HEK293 (cell line): ENCODE results near the gene MRLN.
A peak's percentile ranks its signal among the peaks of the same experiment; 100 is the strongest.
"Not testable (repeated sequence)": the region's sequence is repeated elsewhere in the genome, so short reads cannot be mapped to it uniquely, and the experiment has no call there.

Experiments
- CTCF ChIA-PET: fragments of 350-600 bp; formaldehyde crosslinking; extraction: SDS; loops from one replicate; lab custom pipeline; 2021; ENCODE audit warnings: antibody characterized with exemption; lab: Yijun Ruan, JAX
- POLR2A ChIA-PET: fragments of 300-600 bp; formaldehyde crosslinking; extraction: SDS; loops from one replicate; lab custom pipeline; 2020; ENCODE audit warnings: antibody characterized with exemption, inconsistent platforms; lab: Yijun Ruan, JAX
- H3K27ac ChIP-seq: fragments of 200-500 bp; sonication (Bioruptor generic); 2 replicates; pipeline ENCODE4 v1.5.1; 2014; ENCODE audit warnings: low read depth, low read length, control low read depth, inconsistent platforms; ENCODE audit errors: extremely low read depth
- H3K36me3 ChIP-seq, 2 experiments: fragments of 200-500 bp in 1 of 2; sonication (Bioruptor generic) in 1 of 2; 1 replicate in 1 of 2; 2 replicates in 1 of 2; pipeline ENCODE4 v1.5.1; 2014 to 2017; ENCODE audit warnings: inconsistent platforms in 2 of 2, low read length in 2 of 2; ENCODE audit not compliant: control insufficient read depth in 2 of 2, insufficient read depth in 1 of 2
- H3K4me1 ChIP-seq: fragments of 200-500 bp; sonication (Bioruptor generic); 2 replicates; pipeline ENCODE4 v1.5.1; 2014; ENCODE audit warnings: mild to moderate bottlenecking, low read length, inconsistent platforms; ENCODE audit not compliant: control insufficient read depth, insufficient read depth
- H3K4me3 ChIP-seq: 2 replicates; pipeline ENCODE4 v1.5.1; 2011; ENCODE audit warnings: low read depth, mild to moderate bottlenecking, control low read depth, low read length, moderate library complexity
- H3K9me3 ChIP-seq: fragments of 200-500 bp; sonication (Bioruptor generic); 2 replicates; pipeline ENCODE4 v1.5.1; 2014; ENCODE audit warnings: low read depth, low read length, inconsistent platforms; ENCODE audit not compliant: control insufficient read depth, insufficient read depth
- ZBTB17 ChIP-seq: fragments of 450-650 bp; formaldehyde crosslinking; IDR thresholded peaks from 2 replicates; pipeline ENCODE4 v1.5.1; 2016; ENCODE audit warnings: missing biosample characterization, missing genetic modification characterization
- ZEB2 ChIP-seq: fragments of 450-650 bp; formaldehyde crosslinking; IDR thresholded peaks from 2 replicates; pipeline ENCODE4 v1.5.1; 2016; ENCODE audit warnings: missing biosample characterization, missing genetic modification characterization
- ZNF114 ChIP-seq: fragments of 450-650 bp; formaldehyde crosslinking; IDR thresholded peaks from 2 replicates; pipeline ENCODE4 v1.5.0; 2017; ENCODE audit warnings: missing biosample characterization, missing genetic modification characterization
- ZNF133 ChIP-seq: fragments of 450-650 bp; formaldehyde crosslinking; IDR thresholded peaks from 2 replicates; pipeline ENCODE4 v1.5.1; 2016; ENCODE audit warnings: missing biosample characterization, missing genetic modification characterization
- ZNF146 ChIP-seq: fragments of 450-650 bp; formaldehyde crosslinking; IDR thresholded peaks from 2 replicates; pipeline ENCODE4 v1.5.1; 2016; ENCODE audit warnings: missing biosample characterization, missing genetic modification characterization
- ZNF391 ChIP-seq: fragments of 450-650 bp; formaldehyde crosslinking; IDR thresholded peaks from 2 replicates; pipeline ENCODE4 v1.5.1; 2016; ENCODE audit warnings: low read depth, missing biosample characterization, missing genetic modification characterization, borderline replicate concordance
- ZNF404 ChIP-seq: fragments of 450-650 bp; formaldehyde crosslinking; IDR thresholded peaks from 2 replicates; pipeline ENCODE4 v1.5.1; 2017; ENCODE audit warnings: missing biosample characterization, missing genetic modification characterization
- ZNF560 ChIP-seq: fragments of 450-650 bp; formaldehyde crosslinking; IDR thresholded peaks from 2 replicates; pipeline ENCODE4 v1.5.1; 2017; ENCODE audit warnings: missing biosample characterization, missing genetic modification characterization, borderline replicate concordance
- ZNF580 ChIP-seq: fragments of 450-650 bp; formaldehyde crosslinking; IDR thresholded peaks from 2 replicates; pipeline ENCODE4 v1.5.1; 2016; ENCODE audit warnings: missing biosample characterization, missing genetic modification characterization
- ZSCAN18 ChIP-seq: fragments of 450-650 bp; formaldehyde crosslinking; IDR thresholded peaks from 2 replicates; pipeline ENCODE4 v1.5.1; 2016; ENCODE audit warnings: missing biosample characterization, missing genetic modification characterization
- TF ChIP-seq, protein P1 (sequence below): fragments of 450-650 bp; formaldehyde crosslinking; IDR thresholded peaks from 2 replicates; pipeline ENCODE4 v1.5.1; 2017; ENCODE audit warnings: missing biosample characterization, missing genetic modification characterization

The MRLN gene

GRCh38 chr10:59791601-59792000 is 38.3 kb upstream of the MRLN start:
- Histone ChIP-seq H3K4me3 (no peak overlapping the region), H3K9me3 (no peaks in the 10 kb centered on the region), H3K4me1 (no peaks in the 10 kb centered on the region), H3K36me3 (peaks cover 14 to 33% of the 10 kb centered on the region in 2 experiments), H3K27ac (no peak overlapping the region)
- POLR2A ChIA-PET = no interaction called here
- CTCF ChIA-PET = no interaction called here
- TF ChIP-seq ZSCAN18 (tag by site-specific recombination) (no peak), ZNF133 (tag by site-specific recombination) (no peak), ZNF404 (tag by site-specific recombination) (no peak), ZNF391 (tag by site-specific recombination) (no peak), ZNF114 (no peak), ZEB2 (tag by site-specific recombination) (no peak)

DNA sequence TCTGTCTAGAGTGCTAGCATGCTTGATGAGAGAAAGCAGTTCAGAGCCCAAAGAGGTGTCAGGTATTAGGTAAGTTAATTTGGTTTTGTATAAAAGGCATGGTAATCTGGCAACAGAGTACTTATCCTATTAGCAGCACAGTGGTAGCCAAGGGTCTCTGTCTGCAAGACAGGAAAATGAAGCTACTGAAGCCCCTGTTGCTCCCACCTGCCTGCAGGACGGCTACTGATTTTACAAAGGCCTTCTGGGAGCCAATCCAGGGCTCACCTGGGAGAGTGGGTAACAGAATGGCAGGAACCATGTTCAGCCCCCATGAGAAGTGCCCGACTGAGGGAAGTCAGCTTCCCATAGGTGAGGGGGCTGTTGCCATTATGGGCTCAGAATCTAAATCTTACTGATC is 36.8 kb upstream of the MRLN start:
- H3K4me3 ChIP-seq, H3K9me3 ChIP-seq, POLR2A ChIA-PET, H3K4me1 ChIP-seq, H3K27ac ChIP-seq, CTCF ChIA-PET: not testable (repeated sequence)
- peaks cover 14 to 33% of the 10 kb centered on the region in 2 experiments for H3K36me3 ChIP-seq

DNA sequence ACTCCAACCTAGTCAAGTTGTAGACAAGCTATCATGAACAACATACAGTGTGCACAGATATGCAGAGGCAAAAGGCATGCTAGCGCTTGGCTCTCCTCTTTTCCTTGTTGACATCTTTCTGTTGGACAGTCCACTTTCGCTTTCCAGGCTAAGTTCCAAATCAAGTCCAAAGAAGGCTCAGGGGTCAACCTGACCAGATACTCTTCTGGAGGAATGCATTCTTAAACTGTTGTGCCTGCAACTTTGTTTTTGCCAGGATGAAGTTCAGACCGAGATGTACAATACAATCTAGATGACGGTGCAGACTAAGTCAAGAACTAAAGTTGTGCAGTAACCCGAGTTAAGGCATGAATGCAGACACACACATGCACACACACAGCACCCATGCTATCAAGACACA is 35.7 kb upstream of the MRLN start:
- H3K9me3 ChIP-seq, CTCF ChIA-PET, POLR2A ChIA-PET, H3K27ac ChIP-seq, H3K4me1 ChIP-seq, H3K4me3 ChIP-seq: not testable (repeated sequence)
- H3K36me3 ChIP-seq = peaks cover 14 to 24% of the 10 kb centered on the region in 2 experiments

DNA sequence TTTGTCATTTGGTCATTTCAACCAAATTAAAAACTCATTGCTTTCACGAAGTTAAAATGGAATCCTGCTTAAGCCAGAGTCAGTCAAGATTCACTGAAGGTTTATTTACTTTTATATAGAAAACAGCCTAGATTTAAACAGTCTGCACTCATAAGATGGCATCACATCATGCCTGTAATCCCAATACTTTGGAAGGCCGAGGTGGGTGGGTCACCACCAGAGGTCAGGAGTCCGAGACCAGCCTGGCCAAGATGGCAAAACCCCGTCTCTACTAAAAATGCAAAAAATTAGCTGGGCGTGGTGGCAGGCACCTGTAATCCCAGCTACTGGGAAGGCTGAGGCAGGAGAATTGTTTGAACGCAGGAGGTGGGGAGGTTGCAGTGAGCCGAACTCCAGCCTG is 33.8 kb upstream of the MRLN start:
- POLR2A ChIA-PET, H3K27ac ChIP-seq: not testable (repeated sequence)

GRCh38 chr10:59785476-59785875 is 32.2 kb upstream of the MRLN start:
- H3K4me1 ChIP-seq, H3K27ac ChIP-seq: not testable (repeated sequence)
- TF ChIP-seq ZNF146 (tag by site-specific recombination) = peak; percentile 93
- 0 out of 2 replicates have a peak, but pooled peaks have one; percentile 37 for TF ChIP-seq ZNF580 (tag by site-specific recombination)
- TF ChIP-seq, all 188 proteins: peak for 2; not testable (repeated sequence) for 186
- H3K4me3 ChIP-seq, H3K36me3 ChIP-seq, H3K9me3 ChIP-seq, POLR2A ChIA-PET: not testable (repeated sequence)
- CTCF ChIA-PET = interaction anchor here (0.7 to 1.1 kb wide), 3 partner anchors 27 to 159 kb away, joined by 3 read pairs; no protein-coding TSS in a partner anchor

More for the DNA sequence above, 33.8 kb upstream of the MRLN start:
- H3K4me3 ChIP-seq, CTCF ChIA-PET, H3K9me3 ChIP-seq, H3K36me3 ChIP-seq, H3K4me1 ChIP-seq: not testable (repeated sequence)

GRCh38 chr10:59781511-59781910 is 28.3 kb upstream of the MRLN start:
- Histone ChIP-seq H3K9me3 (no peaks in the 10 kb centered on the region), H3K4me3 (no peak overlapping the region), H3K4me1 (no peaks in the 10 kb centered on the region), H3K36me3 (no peaks in the 10 kb centered on the region), H3K27ac (no peak overlapping the region)
- CTCF ChIA-PET = interaction anchor here (0.6 to 1.1 kb wide), 3 partner anchors 23 to 132 kb away, joined by 3 to 4 read pairs (median 3); no protein-coding TSS in a partner anchor
- POLR2A ChIA-PET = interaction anchor here (0.7 kb wide), 1 partner anchor 44 kb away, joined by 3 read pairs; no protein-coding TSS in a partner anchor
- TF ChIP-seq, protein P1, sequence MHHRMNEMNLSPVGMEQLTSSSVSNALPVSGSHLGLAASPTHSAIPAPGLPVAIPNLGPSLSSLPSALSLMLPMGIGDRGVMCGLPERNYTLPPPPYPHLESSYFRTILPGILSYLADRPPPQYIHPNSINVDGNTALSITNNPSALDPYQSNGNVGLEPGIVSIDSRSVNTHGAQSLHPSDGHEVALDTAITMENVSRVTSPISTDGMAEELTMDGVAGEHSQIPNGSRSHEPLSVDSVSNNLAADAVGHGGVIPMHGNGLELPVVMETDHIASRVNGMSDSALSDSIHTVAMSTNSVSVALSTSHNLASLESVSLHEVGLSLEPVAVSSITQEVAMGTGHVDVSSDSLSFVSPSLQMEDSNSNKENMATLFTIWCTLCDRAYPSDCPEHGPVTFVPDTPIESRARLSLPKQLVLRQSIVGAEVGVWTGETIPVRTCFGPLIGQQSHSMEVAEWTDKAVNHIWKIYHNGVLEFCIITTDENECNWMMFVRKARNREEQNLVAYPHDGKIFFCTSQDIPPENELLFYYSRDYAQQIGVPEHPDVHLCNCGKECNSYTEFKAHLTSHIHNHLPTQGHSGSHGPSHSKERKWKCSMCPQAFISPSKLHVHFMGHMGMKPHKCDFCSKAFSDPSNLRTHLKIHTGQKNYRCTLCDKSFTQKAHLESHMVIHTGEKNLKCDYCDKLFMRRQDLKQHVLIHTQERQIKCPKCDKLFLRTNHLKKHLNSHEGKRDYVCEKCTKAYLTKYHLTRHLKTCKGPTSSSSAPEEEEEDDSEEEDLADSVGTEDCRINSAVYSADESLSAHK (tag by site-specific recombination) = no peak
- no peak for TF ChIP-seq ZBTB17 (tag by site-specific recombination)
- no peak for TF ChIP-seq ZNF560 (tag by site-specific recombination)
